Pancreas (tissue), 10 donors: ENCODE results near the gene ARID5B. TPM values are rescaled to one million over a fixed set of nuclear protein-coding genes. Genes with fewer than 3 reads are reported as not detected.

Source experiments
- ATAC-seq, 4 donors: fragments of 200-7000 bp; cut with Tn5 transposase; one replicate each; pipeline versions ENCODE4 v1.8.0 to v1.9.1; 2020; ENCODE audit warnings: mild to moderate bottlenecking in 4 of 4, moderate library complexity in 4 of 4
- DNase-seq, 6 donors: peaks; one replicate each; pipeline ENCODE4 v3.0.0-alpha.2; 2020
- FAIRE-seq: peaks from 2 replicates; lab custom pipeline; 2012; peaks lifted over from hg19 to GRCh38; lab: Jason Lieb, UNC
- H3K27ac ChIP-seq, 4 donors: fragments of 200-600 bp; sonication (generic); 1 replicate in 3 of 4; 2 replicates in 1 of 4; pipeline versions ENCODE4 v1.5.0 to v1.8.0; 2020
- H3K27me3 ChIP-seq, 4 donors: fragments of 200-600 bp; one replicate each; pipeline ENCODE4 v1.8.0; 2021
- H3K36me3 ChIP-seq, 3 donors: fragments of 200-600 bp; sonication (generic) in 1 of 3; one replicate each; pipeline versions ENCODE4 v1.5.0 to v1.8.0; 2020 to 2021
- H3K4me1 ChIP-seq, 3 donors: fragments of 200-600 bp; one replicate each; pipeline ENCODE4 v1.8.0; 2021
- H3K4me3 ChIP-seq, 4 donors: fragments of 200-600 bp; sonication (generic) in 2 of 4; one replicate each; pipeline versions ENCODE4 v1.5.0 to v1.8.0; 2020 to 2021
- H3K9me3 ChIP-seq, 4 donors: fragments of 200-600 bp; one replicate each; pipeline ENCODE4 v1.8.0; 2021
- CTCF ChIP-seq, 4 donors: fragments of 200-600 bp; sonication (generic) in 3 of 4; IDR thresholded peaks; one replicate each; pipeline versions ENCODE4 v1.5.0 to v1.8.0; 2021; ENCODE audit warnings: antibody characterized with exemption in 4 of 4
- WGBS, 2 donors: extraction: QIAGEN DNeasy Blood & Tissue Kit; methylation state at CpG; one replicate each; pipeline ENCODE4 v1.1.7; 2013; 5-methylcytosine and 5-hydroxymethylcytosine counted together
- intact Hi-C, 3 donors: fragments of 100-400 bp; cut with DNase I; formaldehyde crosslinking; loops; one replicate each; pipeline versions ENCODE4 v1.11.1 to v1.14.2; 2022
- polyA plus RNA-seq, 2 donors: library from polyadenylated mRNA; stranded (reverse); fragments of 200-250 nt; gene quantifications; one replicate each; pipeline ENCODE4 v1.2.3, GENCODE V29; 2013
- total RNA-seq, 6 donors: library from RNA; stranded (reverse); fragmentation: NEBNext Ultra II Directional in 4 of 6; extraction: Animal tissue kit (Norgen Biotek cat#: 25700) in 4 of 6; gene quantifications; one replicate each; pipeline versions ENCODE4 v1.2.1 to v1.2.4, GENCODE V29; 2021 to 2023
- donor health status: healthy with polysubstance abuse.
- donor health status: DM: no; HTN: no; CAD: no; lungs with moderate emphysema.
- donor health status: DM: no; HTN: no; CAD: no.
- donor health status: control.
- donor health status: control.
- donor health status: Bipolar disorder and iron deficiency.
- donor health status: DM: yes; HTN: yes; CAD: no.
- donor health status: DM: no; HTN: no; CAD: no.
- donor health status: DM: no; HTN: no; CAD: no.
- donor health status: DM: yes; HTN: yes; CAD: no.

ARID5B gene
- total and polyA plus RNA-seq, 8 donors: 2.6 to 13.0 (median 5.0) TPM

- H3K27ac ChIP-seq: no peak overlapping the region
- intact Hi-C loops: no loop called here
- no peak for TF ChIP-seq CTCF (IDR thresholded peaks at IDR 0.05)
- no peaks in the 10 kb centered on the region for H3K27me3 ChIP-seq
- ATAC-seq (no peak), DNase-seq (no peak), FAIRE-seq (no peak)
- peaks cover 0 to 43% (median 21%) of the 10 kb centered on the region in 3 donors for H3K4me1 ChIP-seq
- H3K36me3 ChIP-seq: no peaks in the 10 kb centered on the region
- no peaks in the 10 kb centered on the region for H3K9me3 ChIP-seq
- no peak overlapping the region for H3K4me3 ChIP-seq
- 96 to 98% methylated on average over 8 of the region's 8 CpGs for WGBS, 2 donors
These were observed 178.5 kb downstream of the ARID5B start for GRCh38 chr10:62079885-62080559.

GRCh38 chr10:62080905-62081304 lies 179.4 kb downstream of the ARID5B start:
- no peak for ATAC-seq
- Histone ChIP-seq H3K4me3 (no peak overlapping the region), H3K27me3 (no peaks in the 10 kb centered on the region), H3K36me3 (no peaks in the 10 kb centered on the region), H3K9me3 (no peaks in the 10 kb centered on the region), H3K4me1 (peaks cover 0 to 43% (median 21%) of the 10 kb centered on the region in 3 donors), H3K27ac (no peak overlapping the region)
- intact Hi-C loops: no loop called here
- TF ChIP-seq CTCF (IDR thresholded peaks at IDR 0.05): no peak
- DNase-seq: no peak
- WGBS, 2 donors: 70 to 79% methylated on average over 5 of the region's 5 CpGs
- no peak for FAIRE-seq

- H3K4me1 ChIP-seq: peaks cover 0 to 42% (median 19%) of the 10 kb centered on the region in 3 donors
- no peaks in the 10 kb centered on the region for H3K9me3 ChIP-seq
- intact Hi-C loops: no loop called here
- no peak for TF ChIP-seq CTCF (IDR thresholded peaks at IDR 0.05)
- H3K36me3 ChIP-seq: no peaks in the 10 kb centered on the region
- no peaks in the 10 kb centered on the region for H3K27me3 ChIP-seq
- DNase-seq: no peak
- peak overlapping the region in 2 of 4 donors; percentile 66 to 69 for H3K27ac ChIP-seq
- no peak overlapping the region for H3K4me3 ChIP-seq
- FAIRE-seq: no peak
- WGBS, 2 donors: 69 to 72% methylated on average over 5 of the region's 5 CpGs
- peak in 1 of 4 donors; percentile 21 for ATAC-seq
These were observed 180.1 kb downstream of the ARID5B start for GRCh38 chr10:62081341-62082270.

- peak overlapping the region in 2 of 4 donors; percentile 66 to 69 for H3K27ac ChIP-seq
- ATAC-seq (no peak), DNase-seq (no peak), FAIRE-seq (no peak)
- no peaks in the 10 kb centered on the region for H3K27me3 ChIP-seq
- no peaks in the 10 kb centered on the region for H3K9me3 ChIP-seq
- intact Hi-C loops: no loop called here
- no peaks in the 10 kb centered on the region for H3K36me3 ChIP-seq
- H3K4me1 ChIP-seq: peaks cover 0 to 36% (median 13%) of the 10 kb centered on the region in 3 donors
- no peak for TF ChIP-seq CTCF (IDR thresholded peaks at IDR 0.05)
- WGBS, 2 donors: 86 to 88% methylated on average over 1 of the region's 1 CpG
- no peak overlapping the region for H3K4me3 ChIP-seq
These were observed 180.8 kb downstream of the ARID5B start for GRCh38 chr10:62082271-62082656.
